Mesendoderm (in vitro differentiated cells): Measurements from ENCODE around the gene TXNRD2.

Source experiments
- DNase-seq: peaks from one replicate; pipeline ENCODE4 v3.0.0; 2013
- H2AK5ac ChIP-seq: 2 replicates; pipeline ENCODE4 v1.6.1; 2013; ENCODE audit warnings: low read length, inconsistent platforms
- H2BK120ac ChIP-seq: 2 replicates; pipeline ENCODE4 v1.6.1; 2013; ENCODE audit warnings: low read depth, mild to moderate bottlenecking, low read length, moderate library complexity, mixed read lengths
- H2BK15ac ChIP-seq: replicated peaks from 2 replicates; pipeline ENCODE4 v1.6.1; 2013; ENCODE audit warnings: low read depth, mild to moderate bottlenecking, moderate library complexity
- H2BK5ac ChIP-seq: 2 replicates; pipeline ENCODE4 v1.6.1; 2013; ENCODE audit warnings: low read length, inconsistent platforms
- H3K18ac ChIP-seq: 2 replicates; pipeline ENCODE4 v1.6.1; 2013; ENCODE audit warnings: mild to moderate bottlenecking, low read length, mixed read lengths
- H3K23ac ChIP-seq: one replicate; pipeline ENCODE4 v1.6.1; 2013; ENCODE audit warnings: low read length
- H3K27ac ChIP-seq: 2 replicates; pipeline ENCODE4 v1.5.1; 2013; ENCODE audit warnings: low read depth, mild to moderate bottlenecking, inconsistent platforms, low read length, moderate library complexity
- H3K27me3 ChIP-seq: 2 replicates; pipeline ENCODE4 v1.6.1; 2013; ENCODE audit warnings: low read length, control low read depth, mild to moderate bottlenecking, inconsistent platforms; ENCODE audit not compliant: insufficient read depth, poor library complexity
- H3K36me3 ChIP-seq: 2 replicates; pipeline ENCODE4 v1.6.1; 2013; ENCODE audit warnings: low read length, inconsistent platforms; ENCODE audit not compliant: control insufficient read depth, insufficient read depth
- H3K4ac ChIP-seq: one replicate; pipeline ENCODE4 v1.6.1; 2013; ENCODE audit warnings: low read depth, mild to moderate bottlenecking, low read length, moderate library complexity
- H3K4me1 ChIP-seq: 2 replicates; pipeline ENCODE4 v1.6.1; 2013; ENCODE audit warnings: low read depth, low read length, inconsistent platforms; ENCODE audit not compliant: control insufficient read depth
- H3K4me2 ChIP-seq: 2 replicates; pipeline ENCODE4 v1.6.1; 2013; ENCODE audit warnings: low read length
- H3K4me3 ChIP-seq: 2 replicates; pipeline ENCODE4 v1.5.1; 2013; ENCODE audit warnings: mild to moderate bottlenecking, low read length
- H3K56ac ChIP-seq: one replicate; pipeline ENCODE4 v1.6.1; 2013; ENCODE audit warnings: low read length
- H3K79me1 ChIP-seq: 2 replicates; pipeline ENCODE4 v1.6.1; 2013; ENCODE audit warnings: low read length, inconsistent platforms
- H3K79me2 ChIP-seq: 2 replicates; pipeline ENCODE4 v1.6.1; 2013; ENCODE audit warnings: mild to moderate bottlenecking, low read length; ENCODE audit not compliant: control insufficient read depth, insufficient read depth
- H3K9ac ChIP-seq: 2 replicates; pipeline ENCODE4 v1.6.1; 2013; ENCODE audit warnings: low read length, inconsistent platforms
- H4K5ac ChIP-seq: one replicate; pipeline ENCODE4 v1.6.1; 2013; ENCODE audit warnings: low read length
- H4K8ac ChIP-seq: one replicate; pipeline ENCODE4 v1.6.1; 2013; ENCODE audit warnings: low read depth, mild to moderate bottlenecking, control low read depth, low read length, moderate library complexity
- whole genome bisulfite sequencing: extraction: QIAGEN DNeasy Blood & Tissue Kit; methylation state at CpG from one replicate; pipeline ENCODE4 v1.1.7; 2013; ENCODE audit warnings: low lambda C conversion rate, missing lambda C conversion rate; ENCODE audit not compliant: insufficient coverage; ENCODE audit errors: extremely low coverage; 5-methylcytosine and 5-hydroxymethylcytosine counted together

The TXNRD2 gene

DNA sequence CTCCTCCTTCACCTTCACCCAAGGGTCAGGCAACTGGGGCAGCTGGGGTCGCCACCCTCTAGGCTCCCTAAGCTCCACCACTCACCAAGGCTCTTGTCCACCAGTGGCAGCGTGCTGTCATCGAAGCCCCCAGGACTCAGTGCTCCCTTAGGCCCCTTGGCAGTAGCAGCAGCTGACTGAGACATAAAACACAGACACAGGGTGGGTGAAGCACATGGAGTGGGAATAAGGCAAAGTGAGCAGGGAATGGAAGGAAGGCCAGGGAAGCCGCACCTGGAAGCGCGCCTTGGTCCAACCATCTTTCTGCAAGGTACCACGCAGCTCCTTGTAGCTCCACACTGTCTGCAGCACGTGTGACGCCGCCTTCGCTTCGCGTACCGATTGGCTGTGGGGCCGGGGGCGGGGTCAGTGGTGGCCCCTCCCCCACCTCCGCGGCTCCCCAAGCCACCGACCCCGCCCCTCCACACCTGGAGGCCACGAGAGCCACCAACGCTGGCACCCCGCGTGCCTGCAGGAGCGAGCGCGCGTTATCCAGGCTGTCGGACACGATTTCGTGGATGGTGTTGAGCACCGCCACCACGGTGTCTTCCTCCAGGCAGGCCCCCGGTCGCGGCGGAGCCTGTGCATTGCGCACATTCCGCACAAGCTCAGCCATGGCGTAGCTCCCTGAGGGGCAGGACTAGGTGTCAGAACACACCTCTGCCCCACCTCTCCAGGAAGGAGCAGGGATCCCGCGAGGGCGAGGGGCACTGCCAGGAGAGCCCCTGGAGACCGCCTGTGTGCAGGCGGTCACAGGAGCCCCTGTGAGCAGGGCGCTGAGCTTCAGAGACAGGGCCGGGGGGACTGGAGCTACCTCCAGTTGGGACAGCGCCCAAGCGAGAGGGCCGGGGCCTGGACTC, 31.3 kb upstream of the TXNRD2 start:
- Histone ChIP-seq H3K36me3 (no peaks in the 10 kb centered on the region), H3K27ac (no peak overlapping the region), H3K4me2 (no peak overlapping the region), H3K9ac (no peak overlapping the region), H4K8ac (no peak overlapping the region), H4K5ac (no peak overlapping the region), H3K23ac (no peak overlapping the region), H2BK120ac (no peak overlapping the region), H3K4me1 (peaks cover 8% of the 10 kb centered on the region), H3K27me3 (no peaks in the 10 kb centered on the region), H3K4ac (no peak overlapping the region), H3K56ac (no peak overlapping the region), H3K4me3 (no peak overlapping the region), H2AK5ac (no peak overlapping the region), H3K79me1 (no peaks in the 10 kb centered on the region), H3K18ac (no peak overlapping the region), H3K79me2 (no peaks in the 10 kb centered on the region), H2BK15ac (no peak overlapping the region), H2BK5ac (no peak overlapping the region)
- no peak for DNase-seq
- WGBS: no CpG with 5 or more reads among the region's 50 CpGs

DNA sequence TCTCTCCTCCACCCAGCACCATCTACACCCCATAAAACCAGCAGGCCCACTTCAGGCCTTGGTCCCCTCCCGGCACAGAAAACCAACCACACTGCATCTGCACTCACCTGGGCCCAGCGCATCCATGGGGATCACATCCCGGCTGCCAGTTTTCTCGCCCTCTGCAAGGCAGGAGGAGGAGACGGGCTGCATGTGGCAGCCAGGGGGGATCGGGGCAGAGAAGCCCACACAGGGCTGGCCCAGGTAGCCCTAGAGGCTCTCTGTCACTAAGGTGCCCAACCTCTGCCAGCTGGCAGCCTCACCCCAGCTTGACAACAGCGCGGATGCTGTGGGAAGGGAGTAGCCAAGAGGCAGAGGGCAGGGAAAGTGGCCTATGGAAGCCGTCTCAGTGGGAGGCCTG, 30.6 kb upstream of the TXNRD2 start:
- no peaks in the 10 kb centered on the region for H3K27me3 ChIP-seq
- H3K4me3 ChIP-seq: no peak overlapping the region
- no peak overlapping the region for H2BK120ac ChIP-seq
- no peak overlapping the region for H3K18ac ChIP-seq
- H2BK5ac ChIP-seq: no peak overlapping the region
- H2AK5ac ChIP-seq: no peak overlapping the region
- no peak overlapping the region for H3K4me2 ChIP-seq
- H3K4me1 ChIP-seq: peaks cover 8% of the 10 kb centered on the region
- no peaks in the 10 kb centered on the region for H3K79me2 ChIP-seq
- no peaks in the 10 kb centered on the region for H3K79me1 ChIP-seq
- H2BK15ac ChIP-seq: no peak overlapping the region
- no peak overlapping the region for H4K5ac ChIP-seq
- H3K56ac ChIP-seq: no peak overlapping the region
- H3K36me3 ChIP-seq: no peaks in the 10 kb centered on the region
- WGBS: no CpG with 5 or more reads among the region's 9 CpGs
- no peak overlapping the region for H3K27ac ChIP-seq
- no peak overlapping the region for H3K4ac ChIP-seq
- no peak overlapping the region for H3K9ac ChIP-seq
- DNase-seq: no peak
- no peak overlapping the region for H3K23ac ChIP-seq
- no peak overlapping the region for H4K8ac ChIP-seq

DNA sequence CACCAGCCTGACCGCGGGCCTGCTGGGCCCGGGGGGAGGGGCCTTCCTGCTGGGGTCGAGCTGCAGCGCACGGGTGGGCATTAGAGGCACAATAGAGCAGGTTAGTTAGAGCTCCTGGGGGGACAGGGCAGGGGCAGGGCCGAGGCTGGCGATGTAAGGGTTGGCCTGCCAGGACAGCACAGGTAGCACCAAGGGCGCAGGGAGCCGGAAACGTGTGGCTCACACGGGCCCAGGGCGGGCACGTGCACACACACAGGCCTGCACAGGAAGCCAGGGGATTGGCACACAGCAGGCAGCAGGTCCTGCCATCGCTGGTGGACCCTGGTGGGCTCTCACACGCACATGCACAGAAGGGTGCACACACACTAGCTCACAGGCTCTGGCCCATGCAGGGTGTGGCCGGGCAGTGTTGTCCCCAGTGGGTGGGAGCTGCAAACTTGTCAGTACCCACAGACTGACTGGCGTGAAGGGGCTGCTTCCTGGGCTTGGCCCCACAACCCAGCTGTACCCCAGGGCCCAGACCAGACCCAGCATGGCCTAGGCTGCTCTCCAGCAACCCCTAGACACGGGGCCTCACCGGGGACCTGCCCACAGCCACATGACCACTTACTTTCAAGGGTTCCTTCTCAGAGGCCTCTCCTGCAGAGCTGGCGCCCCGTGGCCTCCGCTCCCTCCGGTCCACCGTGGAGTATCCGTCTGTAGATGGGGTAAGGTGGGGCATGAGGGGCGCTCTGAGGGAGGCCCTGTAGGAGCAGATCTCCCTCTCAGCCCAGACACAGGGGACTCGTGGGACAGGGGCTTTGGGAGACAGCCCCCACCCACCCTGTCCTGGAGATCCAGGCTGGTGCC, 29.9 kb upstream of the TXNRD2 start:
- Histone ChIP-seq H3K79me1 (no peaks in the 10 kb centered on the region), H3K56ac (no peak overlapping the region), H2BK15ac (no peak overlapping the region), H3K4me3 (no peak overlapping the region), H2BK120ac (no peak overlapping the region), H3K36me3 (no peaks in the 10 kb centered on the region), H3K23ac (no peak overlapping the region), H3K27ac (no peak overlapping the region), H3K4ac (no peak overlapping the region), H3K27me3 (no peaks in the 10 kb centered on the region), H3K4me2 (no peak overlapping the region), H4K8ac (no peak overlapping the region), H2AK5ac (no peak overlapping the region), H3K18ac (no peak overlapping the region), H2BK5ac (no peak overlapping the region), H3K4me1 (peaks cover 8% of the 10 kb centered on the region), H4K5ac (no peak overlapping the region), H3K79me2 (no peaks in the 10 kb centered on the region), H3K9ac (no peak overlapping the region)
- no peak for DNase-seq
- no CpG with 5 or more reads among the region's 28 CpGs for WGBS

DNA sequence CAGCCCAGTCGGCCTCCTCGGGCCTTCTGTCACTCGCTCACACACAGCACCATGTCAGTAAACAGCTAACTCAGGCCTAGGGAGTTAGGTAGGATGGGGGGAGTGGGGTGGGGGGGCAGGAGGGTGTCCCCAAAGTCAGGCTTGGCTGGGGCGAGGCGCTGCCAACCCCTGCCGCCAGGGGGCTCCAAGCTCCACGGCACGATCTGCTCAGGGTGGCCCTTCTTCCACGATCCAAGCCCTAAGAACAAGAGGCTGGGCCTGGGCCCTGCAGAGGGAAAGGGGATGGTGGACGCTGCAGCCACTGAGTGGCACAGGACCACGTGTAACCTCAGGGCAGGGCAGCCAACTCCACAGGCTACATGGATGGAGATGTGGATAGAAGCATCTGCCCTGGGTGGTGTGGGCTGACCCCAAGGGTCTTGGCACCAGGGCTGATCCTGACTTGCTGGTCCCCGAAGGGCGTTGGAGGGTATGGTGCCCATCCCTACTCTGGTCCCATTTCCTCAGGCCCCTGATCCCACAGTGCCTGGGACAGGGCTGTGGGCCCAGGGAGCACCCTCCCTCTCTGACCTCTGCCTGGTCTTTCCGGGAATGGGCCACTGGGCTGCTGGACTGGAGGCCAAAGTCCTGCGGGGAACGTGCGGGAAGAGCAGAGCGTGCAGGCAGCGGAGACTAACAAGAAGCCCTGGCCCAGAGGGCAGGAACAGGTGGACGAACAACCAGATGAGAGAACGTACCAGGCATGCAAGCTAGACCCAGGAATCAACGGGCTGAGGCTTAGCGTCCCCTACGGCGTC, 29.1 kb upstream of the TXNRD2 start:
- H3K79me2 ChIP-seq: no peaks in the 10 kb centered on the region

DNA sequence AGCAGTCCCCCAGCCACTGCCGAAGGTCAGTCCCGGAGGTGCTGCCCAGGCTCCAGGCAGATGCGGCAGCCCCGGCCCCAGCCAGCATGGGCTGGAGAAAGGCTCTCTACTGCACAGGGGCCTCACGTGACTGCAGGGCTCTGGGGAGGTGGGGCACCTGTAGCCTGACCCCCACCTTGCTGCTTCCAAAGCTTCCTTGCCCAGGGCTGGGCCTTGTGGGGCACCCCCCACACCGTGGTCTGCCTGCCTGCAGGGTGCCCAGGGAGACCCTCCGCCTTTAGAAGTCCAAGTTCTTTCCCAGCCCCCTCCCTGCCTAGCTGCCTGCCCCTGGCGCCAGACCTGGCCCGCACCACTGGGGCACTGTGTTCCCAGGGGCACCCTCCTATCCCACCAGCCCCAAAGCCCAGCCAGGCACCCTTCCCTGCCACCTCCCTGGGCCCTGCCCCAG, 28.4 kb upstream of the TXNRD2 start:
- H3K36me3 ChIP-seq: no peaks in the 10 kb centered on the region
- no peak overlapping the region for H3K27ac ChIP-seq
- H3K79me2 ChIP-seq: no peaks in the 10 kb centered on the region

More for the DNA sequence above, 29.1 kb upstream of the TXNRD2 start:
- Histone ChIP-seq H4K5ac (no peak overlapping the region), H3K27ac (no peak overlapping the region), H3K36me3 (no peaks in the 10 kb centered on the region), H2BK15ac (no peak overlapping the region), H4K8ac (no peak overlapping the region), H2BK5ac (no peak overlapping the region), H3K4me2 (no peak overlapping the region), H2BK120ac (no peak overlapping the region), H3K18ac (no peak overlapping the region), H3K79me1 (no peaks in the 10 kb centered on the region), H3K4ac (no peak overlapping the region), H3K56ac (no peak overlapping the region), H3K23ac (no peak overlapping the region), H3K27me3 (no peaks in the 10 kb centered on the region), H2AK5ac (no peak overlapping the region), H3K4me1 (peaks cover 8% of the 10 kb centered on the region), H3K4me3 (no peak overlapping the region), H3K9ac (no peak overlapping the region)
- DNase-seq: peak; percentile 58
- WGBS: no CpG with 5 or more reads among the region's 25 CpGs

More for the DNA sequence above, 28.4 kb upstream of the TXNRD2 start:
- Histone ChIP-seq H2BK15ac (no peak overlapping the region), H4K5ac (no peak overlapping the region), H3K9ac (no peak overlapping the region), H3K4me1 (peaks cover 3% of the 10 kb centered on the region), H3K56ac (no peak overlapping the region), H3K18ac (no peak overlapping the region), H2BK120ac (no peak overlapping the region), H3K4ac (no peak overlapping the region), H3K4me3 (no peak overlapping the region), H3K27me3 (no peaks in the 10 kb centered on the region), H3K4me2 (no peak overlapping the region), H3K23ac (no peak overlapping the region), H2AK5ac (no peak overlapping the region), H3K79me1 (no peaks in the 10 kb centered on the region), H4K8ac (no peak overlapping the region), H2BK5ac (no peak overlapping the region)
- no CpG with 5 or more reads among the region's 9 CpGs for WGBS
- no peak for DNase-seq
